SK-N-SH (cell line): ENCODE data around the gene EDIL3.

ENCODE experiments used
- CHD2 ChIP-seq: fragments of 150-350 bp; IDR thresholded peaks from 2 replicates; pipeline ENCODE4 v1.6.1; 2018; ENCODE audit warnings: low read length; ENCODE audit not compliant: partially characterized antibody
- CTCF ChIP-seq: fragments of 200-600 bp; sonication (generic); IDR thresholded peaks from 2 replicates; pipeline ENCODE4 v1.6.1; 2017; ENCODE audit warnings: antibody characterized with exemption, mild to moderate bottlenecking, moderate library complexity
- EP300 ChIP-seq, 2 experiments: IDR thresholded peaks; 2 replicates each; pipeline versions ENCODE4 v1.4.0 to v1.6.1; 2012; ENCODE audit warnings: borderline replicate concordance in 1 of 2, low read depth in 1 of 2, low read length in 1 of 2
- GABPA ChIP-seq: IDR thresholded peaks from 2 replicates; pipeline ENCODE4 v1.4.0; 2012; ENCODE audit warnings: low read depth, mild to moderate bottlenecking
- IRF3 ChIP-seq: fragments of 150-350 bp; IDR thresholded peaks from 2 replicates; pipeline ENCODE4 v1.6.1; 2016; ENCODE audit warnings: mild to moderate bottlenecking, low read depth, low read length
- JUND ChIP-seq: IDR thresholded peaks from 2 replicates; pipeline ENCODE4 v1.4.0; 2012
- NRF1 ChIP-seq: IDR thresholded peaks from 2 replicates; pipeline ENCODE4 v1.6.1; 2012; ENCODE audit warnings: low read depth, mild to moderate bottlenecking, low read length
- PBX3 ChIP-seq: IDR thresholded peaks from 2 replicates; pipeline ENCODE4; 2012
- POLR2AphosphoS5 ChIP-seq: IDR thresholded peaks from 2 replicates; pipeline ENCODE4 v1.6.1; 2012; ENCODE audit warnings: low read depth, low read length
- RFX5 ChIP-seq: IDR thresholded peaks from 2 replicates; pipeline ENCODE4 v1.6.1; 2012; ENCODE audit warnings: mild to moderate bottlenecking, improper control_type of control experiment, low read length
- TCF12 ChIP-seq: IDR thresholded peaks from 2 replicates; pipeline ENCODE4 v1.4.0; 2012
- YY1 ChIP-seq: IDR thresholded peaks from 2 replicates; pipeline ENCODE4 v1.4.0; 2012; ENCODE audit warnings: low read depth, mild to moderate bottlenecking

GRCh38 chr5:84378961-84379360 is 5.7 kb downstream of the EDIL3 start:
- TF ChIP-seq CTCF, result no peak
- TF ChIP-seq IRF3, result no peak
- no peak for TF ChIP-seq POLR2AphosphoS5
- TF ChIP-seq EP300 (IDR thresholded peaks at IDR 0.05; ENCODE audit: borderline replicate concordance in 1 of 2, low read depth in 1 of 2, low read length in 1 of 2), result peak in 1 of 2 experiments; percentile 60; a peak in 2 of 4 replicates
- TF ChIP-seq TCF12, result peak; percentile 51
- TF ChIP-seq GABPA, result no peak
- TF ChIP-seq CHD2, result no peak
- TF ChIP-seq JUND, result peak; percentile 39; the same call in 1 of the 2 replicates
- peak; percentile 75 for TF ChIP-seq PBX3
- no peak for TF ChIP-seq RFX5
- TF ChIP-seq NRF1, result no peak
- no peak for TF ChIP-seq YY1
